Nephron progenitor cell (in vitro differentiated cells): ENCODE measurements around the gene ADAM10.
"Not testable (repeated sequence)": the region's sequence is repeated elsewhere in the genome, so short reads cannot be mapped to it uniquely, and the experiment has no call there.

ENCODE experiments used
- DNase-seq: peaks from one replicate; pipeline ENCODE4 v3.0.0; 2021
- H3K27ac Mint-ChIP-seq: 2 replicates; pipeline ENCODE4 v1.8.0; 2021; ENCODE audit warnings: mild to moderate bottlenecking, moderate library complexity, mixed read lengths
- H3K27me3 Mint-ChIP-seq: 2 replicates; pipeline ENCODE4 v1.8.0; 2021; ENCODE audit warnings: mild to moderate bottlenecking, low read depth, mixed read lengths; ENCODE audit not compliant: poor library complexity
- H3K36me3 Mint-ChIP-seq: 2 replicates; pipeline ENCODE4 v1.8.0; 2021; ENCODE audit warnings: low read depth, mixed read lengths
- H3K4me1 Mint-ChIP-seq: 2 replicates; pipeline ENCODE4 v1.8.0; 2021; ENCODE audit warnings: mixed read lengths
- H3K4me3 Mint-ChIP-seq: 2 replicates; pipeline ENCODE4 v1.8.0; 2021; ENCODE audit warnings: mild to moderate bottlenecking, moderate library complexity, mixed read lengths
- H3K9me3 Mint-ChIP-seq: 2 replicates; pipeline ENCODE4 v1.8.0; 2021; ENCODE audit warnings: mild to moderate bottlenecking, moderate library complexity, mixed read lengths
- CTCF ChIP-seq: fragments of 200-600 bp; sonication (generic); IDR thresholded peaks from 2 replicates; pipeline ENCODE4 v1.5.0; 2021; ENCODE audit warnings: antibody characterized with exemption

The ADAM10 gene

DNA sequence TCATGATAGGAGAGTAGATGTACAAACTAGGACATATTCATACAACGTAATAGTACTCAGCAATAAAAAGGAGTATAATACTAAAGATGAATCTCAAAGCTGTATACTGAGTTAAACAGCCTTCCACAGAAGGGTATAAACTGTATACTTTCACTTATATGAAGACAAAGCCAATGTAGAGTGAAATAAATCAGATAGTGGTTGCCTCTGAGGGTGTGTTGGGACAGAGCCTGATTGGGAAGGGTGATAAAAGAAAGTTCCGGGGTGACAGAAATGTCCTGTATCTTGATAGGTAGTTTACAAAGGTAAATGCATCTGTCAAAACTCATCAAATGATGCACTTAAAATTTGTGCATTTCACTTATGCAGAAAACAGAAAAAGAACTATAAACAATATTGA lies 122.5 kb downstream of the ADAM10 start:
- peaks cover 6% of the 10 kb centered on the region for H3K9me3 Mint-ChIP-seq
- H3K27ac Mint-ChIP-seq: no peak overlapping the region
- no peak for DNase-seq
- H3K27me3 Mint-ChIP-seq: no peaks in the 10 kb centered on the region
- peaks cover 68% of the 10 kb centered on the region for H3K36me3 Mint-ChIP-seq
- H3K4me3 Mint-ChIP-seq: no peak overlapping the region
- TF ChIP-seq CTCF: no peak
- no peaks in the 10 kb centered on the region for H3K4me1 Mint-ChIP-seq

DNA sequence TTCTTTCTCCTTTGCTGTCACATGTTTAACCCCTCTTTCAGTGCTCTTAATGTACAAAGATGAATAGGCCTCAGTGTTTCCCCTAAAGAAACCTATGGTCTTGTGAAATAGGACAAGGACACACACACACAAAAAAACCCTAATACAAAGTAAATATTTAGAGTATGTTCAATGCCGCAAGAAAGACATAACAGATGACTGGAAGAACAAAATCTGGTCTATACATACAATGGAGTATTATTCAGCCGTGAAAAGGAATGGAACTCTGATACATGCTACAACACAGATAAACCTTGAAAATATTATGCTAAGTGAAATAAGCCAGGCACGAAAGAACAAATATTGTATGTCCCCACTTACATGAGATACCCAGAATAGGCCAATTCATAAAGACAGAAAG lies 123.1 kb downstream of the ADAM10 start:
- Mint-ChIP-seq H3K27me3 (no peaks in the 10 kb centered on the region), H3K9me3 (peaks cover 11% of the 10 kb centered on the region), H3K36me3 (peaks cover 71% of the 10 kb centered on the region), H3K27ac (no peak overlapping the region), H3K4me1 (no peaks in the 10 kb centered on the region), H3K4me3 (no peak overlapping the region)
- no peak for TF ChIP-seq CTCF
- DNase-seq: no peak

- TF ChIP-seq CTCF: no peak
- Mint-ChIP-seq H3K4me3 (no peak overlapping the region), H3K27ac (no peak overlapping the region), H3K4me1 (no peaks in the 10 kb centered on the region), H3K9me3 (peaks cover 35% of the 10 kb centered on the region), H3K36me3 (peaks cover 87% of the 10 kb centered on the region), H3K27me3 (no peaks in the 10 kb centered on the region)
- no peak for DNase-seq
Observed at GRCh38 chr15:58622877-58623276, 126.6 kb downstream of the ADAM10 start.

DNA sequence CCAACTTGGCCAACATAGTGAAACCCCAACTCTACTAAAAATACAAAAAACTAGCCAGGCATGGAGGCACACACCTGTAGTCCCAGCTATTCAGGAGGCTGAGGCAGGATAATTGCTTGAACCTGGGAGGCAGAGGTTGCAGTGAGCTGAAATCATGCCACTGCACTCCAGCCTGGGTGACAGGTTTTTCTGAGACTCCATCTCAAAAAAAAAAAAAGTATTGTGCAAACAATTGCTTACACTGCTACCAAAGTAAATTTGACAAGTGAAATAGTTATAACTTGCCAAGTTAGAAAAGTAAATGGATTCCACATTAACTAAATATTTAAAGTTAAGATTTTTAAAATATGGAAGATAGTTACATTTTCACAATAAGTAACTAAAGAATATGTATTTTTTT lies 129.2 kb downstream of the ADAM10 start:
- not testable (repeated sequence) for H3K27ac Mint-ChIP-seq, H3K4me1 Mint-ChIP-seq, H3K27me3 Mint-ChIP-seq, DNase-seq, H3K4me3 Mint-ChIP-seq
- Mint-ChIP-seq H3K36me3 (peaks cover 87% of the 10 kb centered on the region), H3K9me3 (peaks cover 61% of the 10 kb centered on the region)

- Mint-ChIP-seq H3K36me3 (peaks cover 88% of the 10 kb centered on the region), H3K4me1 (no peaks in the 10 kb centered on the region)
- no peak for TF ChIP-seq CTCF
Observed at GRCh38 chr15:58616171-58616570, 133.3 kb downstream of the ADAM10 start.

GRCh38 chr15:58611731-58612676 lies 137.5 kb downstream of the ADAM10 start:
- Mint-ChIP-seq H3K27me3 (no peaks in the 10 kb centered on the region), H3K9me3 (peaks cover 43% of the 10 kb centered on the region), H3K4me3 (no peak overlapping the region), H3K36me3 (peaks cover 82% of the 10 kb centered on the region), H3K27ac (no peak overlapping the region), H3K4me1 (no peaks in the 10 kb centered on the region)
- no peak for DNase-seq
- TF ChIP-seq CTCF: no peak

More at GRCh38 chr15:58616171-58616570, 133.3 kb downstream of the ADAM10 start:
- Mint-ChIP-seq H3K27me3 (no peaks in the 10 kb centered on the region), H3K4me3 (no peak overlapping the region), H3K9me3 (peaks cover 74% of the 10 kb centered on the region), H3K27ac (no peak overlapping the region)
- no peak for DNase-seq
